HG02623 (cell line): ENCODE results near the gene METTL16.

ENCODE experiments used
- ATAC-seq: cut with Tn5 transposase; IDR thresholded peaks from one replicate; pipeline ENCODE4 v1.9.1; 2021; ENCODE audit warnings: moderate library complexity; ENCODE audit not compliant: unreplicated experiment

Gene METTL16

DNA sequence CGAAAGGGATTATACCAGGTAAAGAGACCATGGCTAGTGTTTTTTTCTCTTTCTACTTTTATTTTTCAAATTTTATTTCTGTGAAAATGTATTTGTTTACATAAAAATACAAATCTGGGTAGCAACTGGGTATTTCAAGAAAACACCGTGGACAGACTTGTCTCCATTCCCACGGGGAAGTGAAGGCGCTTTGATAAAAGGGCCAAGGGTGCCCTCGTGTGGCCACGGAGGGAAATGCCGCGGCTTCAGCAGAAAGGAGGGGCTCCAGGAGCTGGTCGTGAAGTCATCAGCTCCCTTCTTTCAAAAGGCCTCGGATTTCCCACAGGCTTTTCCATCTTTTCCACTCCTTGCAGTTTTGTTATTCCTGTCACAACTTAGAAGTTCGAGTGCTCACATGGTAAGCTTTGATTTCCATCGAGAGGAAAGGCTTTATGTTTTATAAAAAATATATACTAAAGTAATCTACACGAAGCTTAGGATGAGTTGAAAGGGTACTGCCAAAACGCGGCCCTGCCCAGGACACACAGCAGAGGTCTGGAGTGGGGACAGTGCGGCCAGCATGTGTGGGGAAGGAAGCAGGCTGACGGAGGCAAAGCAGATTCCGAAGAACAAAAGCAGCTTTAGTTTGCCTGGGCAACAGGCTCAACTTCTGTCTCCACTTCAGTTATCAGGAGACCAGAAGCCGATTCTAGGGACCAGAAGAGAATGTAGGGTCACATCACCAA is 95.5 kb downstream of the METTL16 start:
- no peak for ATAC-seq

- no peak for ATAC-seq
Measured at GRCh38 chr17:2415081-2415480, 96.6 kb downstream of the METTL16 start.

DNA sequence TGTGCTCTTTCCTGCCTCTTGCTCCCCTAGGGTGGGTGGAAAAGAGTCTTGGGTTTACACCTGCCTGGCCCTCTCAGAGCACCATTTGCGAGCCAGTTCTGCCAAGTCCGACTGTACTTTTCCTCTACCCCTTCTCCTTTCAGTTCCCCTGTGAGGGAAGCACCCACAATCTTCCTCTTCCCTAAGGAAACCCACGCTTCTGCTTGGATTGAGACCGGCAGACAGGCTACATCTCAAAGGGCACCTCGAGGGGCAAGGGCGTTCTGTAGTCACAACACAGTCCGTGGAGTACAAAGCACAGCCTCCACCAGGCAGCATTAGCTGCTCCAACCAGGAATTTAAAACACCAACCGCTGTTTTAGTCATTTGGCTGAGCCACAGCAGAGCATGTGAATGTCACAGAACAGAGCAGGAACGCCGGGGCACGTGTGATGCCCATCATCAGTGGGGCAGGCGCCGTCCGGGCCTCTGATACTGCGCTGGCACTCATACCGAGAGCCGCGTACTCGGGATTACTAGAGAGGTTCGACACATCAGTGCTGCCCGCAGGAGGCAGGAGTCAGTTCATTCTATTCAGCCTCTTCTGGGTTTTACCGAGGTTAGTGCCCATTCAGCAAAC is 97.1 kb downstream of the METTL16 start:
- ATAC-seq, result no peak

DNA sequence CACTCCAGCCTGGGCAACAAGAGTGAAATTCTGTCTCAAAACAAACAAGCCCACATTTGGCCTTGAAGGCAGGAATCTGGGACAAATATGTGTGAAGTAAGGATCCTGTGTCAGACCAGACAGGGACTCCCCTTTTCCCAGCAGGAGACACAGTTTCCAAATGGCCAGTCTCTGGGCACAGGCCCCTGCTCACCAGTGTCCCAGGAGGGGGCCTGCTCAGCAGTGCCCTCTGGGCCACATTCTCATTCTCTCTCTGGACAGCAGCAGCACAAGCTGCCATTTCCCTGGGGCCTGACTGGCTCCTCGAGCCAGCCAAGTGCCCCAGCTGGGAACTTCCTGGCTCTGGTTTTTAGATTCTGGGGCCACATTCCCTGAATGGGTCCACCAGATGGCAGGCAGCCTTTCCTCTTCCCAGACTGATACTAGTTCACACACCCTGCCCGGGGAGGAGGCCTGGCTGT is 99.1 kb downstream of the METTL16 start:
- ATAC-seq, result no peak

GRCh38 chr17:2410951-2411350 is 100.7 kb downstream of the METTL16 start:
- ATAC-seq, result no peak

- ATAC-seq, result no peak
Measured at GRCh38 chr17:2406903-2407790, 104.5 kb downstream of the METTL16 start.

DNA sequence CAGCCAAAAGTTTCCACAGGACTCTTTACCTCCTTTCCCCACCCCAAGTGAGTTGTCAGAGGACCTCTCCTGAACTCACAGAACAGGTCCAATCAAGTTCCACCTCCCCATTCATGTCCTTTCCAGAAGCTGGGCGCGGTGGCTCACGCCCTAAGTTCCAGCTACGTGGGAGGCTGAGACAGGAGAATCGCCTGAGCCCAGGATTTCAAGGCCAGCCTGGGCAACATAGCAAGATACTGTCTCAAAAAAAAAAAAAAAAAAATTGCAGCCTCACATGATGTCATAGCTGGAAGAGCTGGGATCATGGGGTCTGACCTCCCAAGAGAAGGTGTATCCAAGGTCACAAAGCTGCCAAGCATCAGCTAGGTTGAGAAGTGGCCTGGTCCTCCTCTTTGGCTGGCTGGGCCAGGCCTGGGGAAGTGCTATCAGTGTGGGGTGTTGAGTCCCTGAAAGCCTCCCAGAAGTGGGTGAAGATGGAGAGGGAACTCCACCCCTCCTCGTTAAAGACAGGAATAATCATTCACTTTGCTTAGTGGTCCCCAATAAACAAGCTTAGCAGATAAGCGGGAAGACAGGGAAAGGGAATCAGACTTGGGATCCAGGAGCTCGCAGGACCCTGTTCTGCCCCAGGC is 105.3 kb downstream of the METTL16 start:
- ATAC-seq, result no peak

- no peak for ATAC-seq
Measured at GRCh38 chr17:2405247-2405926, 106.3 kb downstream of the METTL16 start.

DNA sequence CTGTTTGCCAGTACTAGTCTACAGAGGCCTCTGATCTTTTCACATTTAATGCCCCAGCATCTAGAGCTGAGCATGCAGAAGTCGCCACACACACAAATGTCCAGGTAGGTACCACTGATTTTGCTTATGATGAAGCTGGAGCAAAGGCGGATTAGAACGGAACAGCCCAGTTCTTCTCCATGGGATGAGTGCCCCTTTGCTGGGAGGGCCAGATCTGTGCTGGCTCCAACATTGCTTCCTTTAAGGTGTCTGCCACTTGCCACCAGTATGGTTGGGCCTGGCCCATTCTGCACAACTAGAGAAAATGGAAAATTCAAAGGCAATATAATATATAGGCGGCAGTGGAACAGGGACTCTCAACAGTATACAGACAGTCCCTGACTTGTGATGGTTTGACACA is 108.6 kb downstream of the METTL16 start:
- no peak for ATAC-seq

DNA sequence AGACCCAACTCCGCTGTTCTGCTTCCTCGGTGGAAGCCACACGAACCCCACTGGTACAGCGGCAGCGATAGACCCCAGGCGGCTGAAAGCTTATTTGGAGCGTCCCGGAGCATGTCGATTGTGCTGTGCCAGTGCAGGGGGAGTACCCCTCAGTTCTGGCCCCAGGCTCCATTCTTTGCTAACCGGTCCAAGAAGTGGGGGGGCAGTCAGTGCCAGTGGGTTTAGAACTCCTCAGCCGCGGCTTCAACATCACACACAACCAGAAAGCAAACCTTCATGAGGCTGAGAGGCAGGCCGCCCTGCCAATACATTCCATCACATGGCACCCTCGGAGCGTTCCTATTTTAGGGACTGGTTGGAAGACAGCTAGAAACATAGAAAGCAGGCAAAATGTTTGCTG is 109.1 kb downstream of the METTL16 start:
- no peak for ATAC-seq

- peak; percentile 46 for ATAC-seq
Measured at GRCh38 chr17:2401426-2402221, 110.1 kb downstream of the METTL16 start.

GRCh38 chr17:2400877-2401425 is 110.7 kb downstream of the METTL16 start, which contains the start of gene MNT:
TSS of gene MNT (minus strand) at chr17:2401060. CDS start at chr17:2400712, 348 bp downstream.
- peak; percentile 25 for ATAC-seq

GRCh38 chr17:2400474-2400866 is 111.2 kb downstream of the METTL16 start:
- no peak for ATAC-seq

- peak; percentile 34 for ATAC-seq
Measured at GRCh38 chr17:2399572-2400473, 111.9 kb downstream of the METTL16 start.

DNA sequence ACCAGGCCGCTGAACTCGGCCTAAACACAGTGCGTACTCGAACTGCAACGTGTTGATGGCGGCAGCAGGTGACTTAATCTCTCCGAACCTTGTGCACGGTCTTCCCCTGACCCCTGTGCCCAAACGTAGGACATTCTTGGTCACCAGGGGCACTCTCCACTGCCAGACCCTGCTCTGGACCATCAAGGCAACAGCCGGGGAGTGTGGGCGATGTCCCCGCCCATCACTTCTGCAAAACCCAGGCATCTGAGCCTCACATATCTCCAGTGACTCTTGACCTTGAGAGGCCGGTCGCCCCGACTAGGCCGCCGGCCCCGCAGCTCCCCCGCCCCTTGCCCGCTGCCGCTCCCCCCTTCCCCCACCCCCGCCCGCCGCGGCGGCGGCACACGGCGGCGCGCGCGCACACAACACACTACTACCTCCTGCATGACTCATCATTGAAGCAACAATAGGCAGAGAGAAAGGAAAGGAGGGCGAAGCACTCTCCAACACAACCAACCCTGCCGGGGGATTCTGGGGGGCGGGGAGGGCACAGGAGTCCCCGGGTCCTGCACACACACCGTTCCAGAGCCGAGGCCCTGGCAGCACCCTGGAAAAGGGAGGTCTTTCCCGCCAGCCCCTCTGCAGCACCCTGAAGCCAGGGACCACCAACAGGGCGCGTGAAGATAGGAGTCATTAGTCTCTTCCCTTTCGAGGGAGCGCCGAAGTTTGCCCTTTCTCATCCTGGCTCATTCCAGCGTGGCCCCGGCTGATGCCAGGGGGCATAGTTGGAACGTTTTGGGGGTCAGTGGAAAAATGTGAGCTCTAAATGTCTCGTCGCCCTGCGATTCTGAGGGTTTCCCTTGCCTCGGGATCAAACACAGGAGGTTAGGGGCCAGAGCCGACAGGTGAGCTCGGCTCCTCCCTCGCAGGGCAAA is 112.8 kb downstream of the METTL16 start:
- ATAC-seq, result no peak

DNA sequence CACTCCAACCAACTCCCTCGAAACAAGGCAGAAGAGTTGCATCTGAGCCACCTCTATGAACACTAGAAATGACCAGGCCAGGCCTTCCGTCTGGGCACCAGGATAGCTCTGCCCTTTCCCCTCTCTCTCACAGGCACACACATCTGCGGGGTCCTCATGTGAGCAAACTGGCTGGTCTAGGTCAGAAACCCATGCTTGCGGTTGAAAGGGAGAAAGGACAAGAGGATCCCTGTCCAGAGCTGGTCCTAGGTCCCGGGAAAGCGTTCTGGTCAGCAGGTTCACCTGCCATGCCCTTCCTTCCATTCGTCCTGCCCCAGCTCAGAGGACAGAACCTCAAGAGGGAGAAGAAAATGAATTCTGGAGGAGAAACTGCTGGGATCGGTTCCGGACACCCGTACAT is 113.5 kb downstream of the METTL16 start:
- no peak for ATAC-seq
